ENCODE data around the gene GPR45. TPM values are rescaled to one million over a fixed set of nuclear protein-coding genes. Genes with fewer than 3 reads are reported as not detected.

The GPR45 gene
- total and polyA plus RNA-seq, 2 experiments from 2014 or later: 0.21 to 0.26 TPM

DNA sequence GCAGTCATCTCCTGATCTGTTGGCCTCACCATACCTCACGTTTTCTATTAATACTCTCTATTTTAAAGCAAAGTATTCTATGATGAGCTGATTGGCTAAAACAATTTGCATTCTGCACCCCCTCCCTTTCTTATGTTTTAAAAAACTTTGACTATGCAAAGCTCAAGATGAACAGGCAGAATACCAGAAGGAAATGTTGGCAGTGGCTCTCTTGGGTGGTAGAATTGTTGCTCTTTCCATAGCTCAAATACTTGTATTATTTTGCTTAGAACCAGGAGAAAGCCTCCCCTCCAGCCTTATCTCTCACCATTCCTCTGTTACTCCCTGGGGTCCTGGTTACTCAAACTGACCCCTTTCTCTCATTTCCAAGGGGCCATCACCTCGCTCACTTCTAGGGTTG, 14.4 kb downstream of the GPR45 start:
- H3K36me3 ChIP-seq (ENCODE audit: insufficient read depth): no peaks in the 10 kb centered on the region
- Mint-ChIP-seq H3K4me1 (peaks cover 8% of the 10 kb centered on the region), H3K36me3 (ENCODE audit: low read depth) (0 out of 3 replicates have a peak, but pooled peaks cover 2% of the 10 kb centered on the region), H3K4me3 (no peak overlapping the region), H3K27me3 (ENCODE audit: insufficient read depth, low read depth, poor library complexity) (peaks cover 4% of the 10 kb centered on the region), H3K27ac (peak overlapping the region; percentile 58), H3K9me3 (peaks cover 9% of the 10 kb centered on the region; the same call in 2 of the 3 replicates)
- no peaks in the 10 kb centered on the region for H4K20me1 ChIP-seq (replicated peaks; ENCODE audit: insufficient read depth)
- no peaks in the 10 kb centered on the region for H3K79me2 ChIP-seq (replicated peaks; ENCODE audit: insufficient read depth)
- no peak overlapping the region for H3K27ac ChIP-seq (ENCODE audit: low read depth)
- H3K4me1 ChIP-seq (ENCODE audit: insufficient read depth): peaks cover 4% of the 10 kb centered on the region; the same call in 1 of the 2 replicates
- no peak overlapping the region for H2AFZ ChIP-seq
- ATAC-seq: no peak
- H3K4me2 ChIP-seq: no peak overlapping the region
- H3K9me2 ChIP-seq (ENCODE audit: insufficient read depth): no peaks in the 10 kb centered on the region; the same call in none of the 2 replicates
- H3K27me3 ChIP-seq (ENCODE audit: insufficient read depth): no peaks in the 10 kb centered on the region
- no peak for TF ChIP-seq STAT1 (IDR thresholded peaks at IDR 0.05; ENCODE audit: unreplicated experiment)
- TF ChIP-seq ZNF114 (CRISPR knock-in tag; IDR thresholded peaks at IDR 0.05): no peak
- no peak for TF ChIP-seq JUNB (IDR thresholded peaks at IDR 0.05; ENCODE audit: unreplicated experiment)
- TF ChIP-seq, protein P1, sequence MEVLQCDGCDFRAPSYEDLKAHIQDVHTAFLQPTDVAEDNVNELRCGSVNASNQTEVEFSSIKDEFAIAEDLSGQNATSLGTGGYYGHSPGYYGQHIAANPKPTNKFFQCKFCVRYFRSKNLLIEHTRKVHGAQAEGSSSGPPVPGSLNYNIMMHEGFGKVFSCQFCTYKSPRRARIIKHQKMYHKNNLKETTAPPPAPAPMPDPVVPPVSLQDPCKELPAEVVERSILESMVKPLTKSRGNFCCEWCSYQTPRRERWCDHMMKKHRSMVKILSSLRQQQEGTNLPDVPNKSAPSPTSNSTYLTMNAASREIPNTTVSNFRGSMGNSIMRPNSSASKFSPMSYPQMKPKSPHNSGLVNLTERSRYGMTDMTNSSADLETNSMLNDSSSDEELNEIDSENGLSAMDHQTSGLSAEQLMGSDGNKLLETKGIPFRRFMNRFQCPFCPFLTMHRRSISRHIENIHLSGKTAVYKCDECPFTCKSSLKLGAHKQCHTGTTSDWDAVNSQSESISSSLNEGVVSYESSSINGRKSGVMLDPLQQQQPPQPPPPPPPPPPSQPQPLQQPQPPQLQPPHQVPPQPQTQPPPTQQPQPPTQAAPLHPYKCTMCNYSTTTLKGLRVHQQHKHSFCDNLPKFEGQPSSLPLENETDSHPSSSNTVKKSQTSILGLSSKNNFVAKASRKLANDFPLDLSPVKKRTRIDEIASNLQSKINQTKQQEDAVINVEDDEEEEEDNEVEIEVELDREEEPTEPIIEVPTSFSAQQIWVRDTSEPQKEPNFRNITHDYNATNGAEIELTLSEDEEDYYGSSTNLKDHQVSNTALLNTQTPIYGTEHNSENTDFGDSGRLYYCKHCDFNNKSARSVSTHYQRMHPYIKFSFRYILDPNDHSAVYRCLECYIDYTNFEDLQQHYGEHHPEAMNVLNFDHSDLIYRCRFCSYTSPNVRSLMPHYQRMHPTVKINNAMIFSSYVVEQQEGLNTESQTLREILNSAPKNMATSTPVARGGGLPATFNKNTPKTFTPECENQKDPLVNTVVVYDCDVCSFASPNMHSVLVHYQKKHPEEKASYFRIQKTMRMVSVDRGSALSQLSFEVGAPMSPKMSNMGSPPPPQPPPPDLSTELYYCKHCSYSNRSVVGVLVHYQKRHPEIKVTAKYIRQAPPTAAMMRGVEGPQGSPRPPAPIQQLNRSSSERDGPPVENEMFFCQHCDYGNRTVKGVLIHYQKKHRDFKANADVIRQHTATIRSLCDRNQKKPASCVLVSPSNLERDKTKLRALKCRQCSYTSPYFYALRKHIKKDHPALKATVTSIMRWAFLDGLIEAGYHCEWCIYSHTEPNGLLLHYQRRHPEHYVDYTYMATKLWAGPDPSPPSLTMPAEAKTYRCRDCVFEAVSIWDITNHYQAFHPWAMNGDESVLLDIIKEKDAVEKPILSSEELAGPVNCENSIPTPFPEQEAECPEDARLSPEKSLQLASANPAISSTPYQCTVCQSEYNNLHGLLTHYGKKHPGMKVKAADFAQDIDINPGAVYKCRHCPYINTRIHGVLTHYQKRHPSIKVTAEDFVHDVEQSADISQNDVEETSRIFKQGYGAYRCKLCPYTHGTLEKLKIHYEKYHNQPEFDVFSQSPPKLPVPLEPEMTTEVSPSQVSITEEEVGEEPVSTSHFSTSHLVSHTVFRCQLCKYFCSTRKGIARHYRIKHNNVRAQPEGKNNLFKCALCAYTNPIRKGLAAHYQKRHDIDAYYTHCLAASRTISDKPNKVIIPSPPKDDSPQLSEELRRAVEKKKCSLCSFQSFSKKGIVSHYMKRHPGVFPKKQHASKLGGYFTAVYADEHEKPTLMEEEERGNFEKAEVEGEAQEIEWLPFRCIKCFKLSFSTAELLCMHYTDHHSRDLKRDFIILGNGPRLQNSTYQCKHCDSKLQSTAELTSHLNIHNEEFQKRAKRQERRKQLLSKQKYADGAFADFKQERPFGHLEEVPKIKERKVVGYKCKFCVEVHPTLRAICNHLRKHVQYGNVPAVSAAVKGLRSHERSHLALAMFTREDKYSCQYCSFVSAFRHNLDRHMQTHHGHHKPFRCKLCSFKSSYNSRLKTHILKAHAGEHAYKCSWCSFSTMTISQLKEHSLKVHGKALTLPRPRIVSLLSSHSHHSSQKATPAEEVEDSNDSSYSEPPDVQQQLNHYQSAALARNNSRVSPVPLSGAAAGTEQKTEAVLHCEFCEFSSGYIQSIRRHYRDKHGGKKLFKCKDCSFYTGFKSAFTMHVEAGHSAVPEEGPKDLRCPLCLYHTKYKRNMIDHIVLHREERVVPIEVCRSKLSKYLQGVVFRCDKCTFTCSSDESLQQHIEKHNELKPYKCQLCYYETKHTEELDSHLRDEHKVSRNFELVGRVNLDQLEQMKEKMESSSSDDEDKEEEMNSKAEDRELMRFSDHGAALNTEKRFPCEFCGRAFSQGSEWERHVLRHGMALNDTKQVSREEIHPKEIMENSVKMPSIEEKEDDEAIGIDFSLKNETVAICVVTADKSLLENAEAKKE (CRISPR knock-in tag; IDR thresholded peaks at IDR 0.05): no peak
- TF ChIP-seq, protein P2, sequence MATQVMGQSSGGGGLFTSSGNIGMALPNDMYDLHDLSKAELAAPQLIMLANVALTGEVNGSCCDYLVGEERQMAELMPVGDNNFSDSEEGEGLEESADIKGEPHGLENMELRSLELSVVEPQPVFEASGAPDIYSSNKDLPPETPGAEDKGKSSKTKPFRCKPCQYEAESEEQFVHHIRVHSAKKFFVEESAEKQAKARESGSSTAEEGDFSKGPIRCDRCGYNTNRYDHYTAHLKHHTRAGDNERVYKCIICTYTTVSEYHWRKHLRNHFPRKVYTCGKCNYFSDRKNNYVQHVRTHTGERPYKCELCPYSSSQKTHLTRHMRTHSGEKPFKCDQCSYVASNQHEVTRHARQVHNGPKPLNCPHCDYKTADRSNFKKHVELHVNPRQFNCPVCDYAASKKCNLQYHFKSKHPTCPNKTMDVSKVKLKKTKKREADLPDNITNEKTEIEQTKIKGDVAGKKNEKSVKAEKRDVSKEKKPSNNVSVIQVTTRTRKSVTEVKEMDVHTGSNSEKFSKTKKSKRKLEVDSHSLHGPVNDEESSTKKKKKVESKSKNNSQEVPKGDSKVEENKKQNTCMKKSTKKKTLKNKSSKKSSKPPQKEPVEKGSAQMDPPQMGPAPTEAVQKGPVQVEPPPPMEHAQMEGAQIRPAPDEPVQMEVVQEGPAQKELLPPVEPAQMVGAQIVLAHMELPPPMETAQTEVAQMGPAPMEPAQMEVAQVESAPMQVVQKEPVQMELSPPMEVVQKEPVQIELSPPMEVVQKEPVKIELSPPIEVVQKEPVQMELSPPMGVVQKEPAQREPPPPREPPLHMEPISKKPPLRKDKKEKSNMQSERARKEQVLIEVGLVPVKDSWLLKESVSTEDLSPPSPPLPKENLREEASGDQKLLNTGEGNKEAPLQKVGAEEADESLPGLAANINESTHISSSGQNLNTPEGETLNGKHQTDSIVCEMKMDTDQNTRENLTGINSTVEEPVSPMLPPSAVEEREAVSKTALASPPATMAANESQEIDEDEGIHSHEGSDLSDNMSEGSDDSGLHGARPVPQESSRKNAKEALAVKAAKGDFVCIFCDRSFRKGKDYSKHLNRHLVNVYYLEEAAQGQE (IDR thresholded peaks at IDR 0.05; ENCODE audit: unreplicated experiment): no peak
- no peak for TF ChIP-seq POLR2AphosphoS5 (IDR thresholded peaks at IDR 0.05; ENCODE audit: low read depth)
- TF ChIP-seq EZH2 (IDR thresholded peaks at IDR 0.05; ENCODE audit: low read depth, unreplicated experiment): no peak
- TF ChIP-seq, protein P3, sequence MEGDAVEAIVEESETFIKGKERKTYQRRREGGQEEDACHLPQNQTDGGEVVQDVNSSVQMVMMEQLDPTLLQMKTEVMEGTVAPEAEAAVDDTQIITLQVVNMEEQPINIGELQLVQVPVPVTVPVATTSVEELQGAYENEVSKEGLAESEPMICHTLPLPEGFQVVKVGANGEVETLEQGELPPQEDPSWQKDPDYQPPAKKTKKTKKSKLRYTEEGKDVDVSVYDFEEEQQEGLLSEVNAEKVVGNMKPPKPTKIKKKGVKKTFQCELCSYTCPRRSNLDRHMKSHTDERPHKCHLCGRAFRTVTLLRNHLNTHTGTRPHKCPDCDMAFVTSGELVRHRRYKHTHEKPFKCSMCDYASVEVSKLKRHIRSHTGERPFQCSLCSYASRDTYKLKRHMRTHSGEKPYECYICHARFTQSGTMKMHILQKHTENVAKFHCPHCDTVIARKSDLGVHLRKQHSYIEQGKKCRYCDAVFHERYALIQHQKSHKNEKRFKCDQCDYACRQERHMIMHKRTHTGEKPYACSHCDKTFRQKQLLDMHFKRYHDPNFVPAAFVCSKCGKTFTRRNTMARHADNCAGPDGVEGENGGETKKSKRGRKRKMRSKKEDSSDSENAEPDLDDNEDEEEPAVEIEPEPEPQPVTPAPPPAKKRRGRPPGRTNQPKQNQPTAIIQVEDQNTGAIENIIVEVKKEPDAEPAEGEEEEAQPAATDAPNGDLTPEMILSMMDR (conservative IDR thresholded peaks at IDR 0.05; ENCODE audit: low read depth in 2 of 2): no peak
- TF ChIP-seq, protein P4, sequence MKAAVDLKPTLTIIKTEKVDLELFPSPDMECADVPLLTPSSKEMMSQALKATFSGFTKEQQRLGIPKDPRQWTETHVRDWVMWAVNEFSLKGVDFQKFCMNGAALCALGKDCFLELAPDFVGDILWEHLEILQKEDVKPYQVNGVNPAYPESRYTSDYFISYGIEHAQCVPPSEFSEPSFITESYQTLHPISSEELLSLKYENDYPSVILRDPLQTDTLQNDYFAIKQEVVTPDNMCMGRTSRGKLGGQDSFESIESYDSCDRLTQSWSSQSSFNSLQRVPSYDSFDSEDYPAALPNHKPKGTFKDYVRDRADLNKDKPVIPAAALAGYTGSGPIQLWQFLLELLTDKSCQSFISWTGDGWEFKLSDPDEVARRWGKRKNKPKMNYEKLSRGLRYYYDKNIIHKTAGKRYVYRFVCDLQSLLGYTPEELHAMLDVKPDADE (IDR thresholded peaks at IDR 0.05): no peak
- TF ChIP-seq CREB1 (CRISPR knock-in tag; IDR thresholded peaks at IDR 0.05; ENCODE audit: low read depth): no peak
- TF ChIP-seq EZH2phosphoT487 (IDR thresholded peaks at IDR 0.05; ENCODE audit: unreplicated experiment): no peak
- H3K4me3 ChIP-seq: no peak overlapping the region
- no peaks in the 10 kb centered on the region for H3F3A ChIP-seq (replicated peaks; ENCODE audit: low read depth)
- DNase-seq (ENCODE audit: low spot score): no peak

Measured in GM23338 (cell line).